Adrenal gland (tissue), 5 donors: ENCODE data around the gene TFF3.

Experiments used
- POLR2A ChIP-seq, 2 donors: fragments of 450-650 bp; IDR thresholded peaks; one replicate each; pipeline ENCODE4 v1.6.1; 2017; ENCODE audit warnings: antibody characterized with exemption in 2 of 2, mild to moderate bottlenecking in 2 of 2, moderate library complexity in 1 of 2
- TF ChIP-seq, protein P1 (sequence below), 6 experiments: fragments of 450-650 bp in 4 of 6; fragments of 200-600 bp in 2 of 6; sonication (generic) in 1 of 6; IDR thresholded peaks; 1 replicate in 5 of 6; 2 replicates in 1 of 6; pipeline versions ENCODE4 v1.5.1 to v1.8.0; 2016 to 2021; ENCODE audit warnings: antibody characterized with exemption in 6 of 6, mild to moderate bottlenecking in 2 of 6, moderate library complexity in 1 of 6
- donor health status: DM: no; HTN: no; CAD: no.

GRCh38 chr21:42310411-42311001, 4.7 kb downstream of the TFF3 start:
- no peak for TF ChIP-seq POLR2A (IDR thresholded peaks at IDR 0.05)
- TF ChIP-seq, protein P1, sequence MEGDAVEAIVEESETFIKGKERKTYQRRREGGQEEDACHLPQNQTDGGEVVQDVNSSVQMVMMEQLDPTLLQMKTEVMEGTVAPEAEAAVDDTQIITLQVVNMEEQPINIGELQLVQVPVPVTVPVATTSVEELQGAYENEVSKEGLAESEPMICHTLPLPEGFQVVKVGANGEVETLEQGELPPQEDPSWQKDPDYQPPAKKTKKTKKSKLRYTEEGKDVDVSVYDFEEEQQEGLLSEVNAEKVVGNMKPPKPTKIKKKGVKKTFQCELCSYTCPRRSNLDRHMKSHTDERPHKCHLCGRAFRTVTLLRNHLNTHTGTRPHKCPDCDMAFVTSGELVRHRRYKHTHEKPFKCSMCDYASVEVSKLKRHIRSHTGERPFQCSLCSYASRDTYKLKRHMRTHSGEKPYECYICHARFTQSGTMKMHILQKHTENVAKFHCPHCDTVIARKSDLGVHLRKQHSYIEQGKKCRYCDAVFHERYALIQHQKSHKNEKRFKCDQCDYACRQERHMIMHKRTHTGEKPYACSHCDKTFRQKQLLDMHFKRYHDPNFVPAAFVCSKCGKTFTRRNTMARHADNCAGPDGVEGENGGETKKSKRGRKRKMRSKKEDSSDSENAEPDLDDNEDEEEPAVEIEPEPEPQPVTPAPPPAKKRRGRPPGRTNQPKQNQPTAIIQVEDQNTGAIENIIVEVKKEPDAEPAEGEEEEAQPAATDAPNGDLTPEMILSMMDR (IDR thresholded peaks at IDR 0.05) = no peak
